DMS79 treated with DMSO at 0.1 percent for 48 hours (cell line): ENCODE measurements around the gene CCDC33.
A peak's percentile ranks its signal among the peaks of the same experiment; 100 is the strongest.

ENCODE experiments used
- DNase-seq: peaks from one replicate; lab custom pipeline; 2025; lab: John Stamatoyannopoulos, UW

CCDC33 gene

GRCh38 chr15:74281147-74282133 lies 45.3 kb downstream of the CCDC33 start:
- DNase-seq = no peak

GRCh38 chr15:74283368-74283767 lies 47.2 kb downstream of the CCDC33 start:
- DNase-seq = no peak

- no peak for DNase-seq
These were observed 53.5 kb downstream of the CCDC33 start for GRCh38 chr15:74289671-74290070.

- DNase-seq = no peak
These were observed 54.5 kb downstream of the CCDC33 start for GRCh38 chr15:74290645-74291044.

- DNase-seq = peak; percentile 63
These were observed 55.3 kb downstream of the CCDC33 start for GRCh38 chr15:74291101-74292071.

- no peak for DNase-seq
These were observed 57.1 kb downstream of the CCDC33 start for GRCh38 chr15:74293021-74293810.

- DNase-seq = peak; percentile 81
These were observed 57.9 kb downstream of the CCDC33 start for GRCh38 chr15:74294010-74294409.

GRCh38 chr15:74295800-74296199 lies 59.7 kb downstream of the CCDC33 start:
- no peak for DNase-seq

GRCh38 chr15:74297887-74298286 lies 61.8 kb downstream of the CCDC33 start:
- DNase-seq = no peak

GRCh38 chr15:74300057-74300795 lies 64.1 kb downstream of the CCDC33 start:
- no peak for DNase-seq

- no peak for DNase-seq
These were observed 65.6 kb downstream of the CCDC33 start for GRCh38 chr15:74301583-74302361.

GRCh38 chr15:74302821-74303359 lies 66.8 kb downstream of the CCDC33 start:
- peak; percentile 34 for DNase-seq

- no peak for DNase-seq
These were observed 67.7 kb downstream of the CCDC33 start for GRCh38 chr15:74303741-74304309.

GRCh38 chr15:74304431-74304830 lies 68.3 kb downstream of the CCDC33 start:
- peak; percentile 27 for DNase-seq

GRCh38 chr15:74305687-74306086 lies 69.6 kb downstream of the CCDC33 start:
- no peak for DNase-seq

- DNase-seq = no peak
These were observed 70.7 kb downstream of the CCDC33 start for GRCh38 chr15:74306781-74307217.

- DNase-seq = peak; percentile 38
These were observed 72.0 kb downstream of the CCDC33 start for GRCh38 chr15:74307827-74308811.
